H1 (cell line): ENCODE results near the gene SPEF2. TPM values are rescaled to one million over a fixed set of nuclear protein-coding genes. Genes with fewer than 3 reads are reported as not detected.

ENCODE experiments used
- CTCF ChIA-PET: fragments of 300-600 bp; sonication (Branson Sonifier 250); formaldehyde crosslinking; loops from one replicate; lab custom pipeline; 2021; ENCODE audit not compliant: partially characterized antibody; lab: Charles Lee
- POLR2A ChIA-PET: fragments of 300-600 bp; sonication (Branson Sonifier 250); formaldehyde crosslinking; loops from one replicate; lab custom pipeline; 2021; ENCODE audit warnings: inconsistent platforms; ENCODE audit not compliant: partially characterized antibody; lab: Charles Lee
- DNase-seq, 2 experiments: peaks; one replicate each; pipeline versions ENCODE4 v3.0.0 to v3.0.0-alpha.2; 2010 to 2022; ENCODE audit warnings: low spot score in 2 of 2, low read depth in 1 of 2, mixed read lengths in 1 of 2
- FAIRE-seq: peaks from 2 replicates; lab custom pipeline; 2011; peaks lifted over from hg19 to GRCh38; lab: Jason Lieb, UNC
- H2AFZ ChIP-seq: 2 replicates; pipeline ENCODE4 v1.8.1; 2012; ENCODE audit warnings: low read length, inconsistent platforms
- H2AK5ac ChIP-seq: 2 replicates; pipeline ENCODE4 v1.6.1; 2013; ENCODE audit warnings: low read depth, low read length
- H2BK120ac ChIP-seq: replicated peaks from 2 replicates; pipeline ENCODE3; 2013; ENCODE audit warnings: low read depth, low read length, inconsistent platforms
- H2BK12ac ChIP-seq: 2 replicates; pipeline ENCODE4 v1.6.1; 2013; ENCODE audit warnings: low read depth, low read length
- H2BK15ac ChIP-seq: 2 replicates; pipeline ENCODE4 v1.6.1; 2013; ENCODE audit warnings: low read length
- H2BK20ac ChIP-seq: 2 replicates; pipeline ENCODE4 v1.6.1; 2013; ENCODE audit warnings: low read length
- H2BK5ac ChIP-seq: 2 replicates; pipeline ENCODE4 v1.6.1; 2013; ENCODE audit warnings: low read depth, low read length
- H3K14ac ChIP-seq: 2 replicates; pipeline ENCODE4 v1.6.1; 2013; ENCODE audit warnings: inconsistent platforms; ENCODE audit not compliant: insufficient read length
- H3K18ac ChIP-seq: 2 replicates; pipeline ENCODE4 v1.6.1; 2013; ENCODE audit warnings: low read length; ENCODE audit errors: extremely low read depth
- H3K23ac ChIP-seq: 2 replicates; pipeline ENCODE4 v1.6.1; 2013; ENCODE audit warnings: inconsistent platforms; ENCODE audit not compliant: insufficient read length
- H3K23me2 ChIP-seq: 2 replicates; pipeline ENCODE4 v1.6.1; 2013; ENCODE audit warnings: low read depth, low read length
- H3K27ac ChIP-seq: 2 replicates; pipeline ENCODE4 v1.6.1; 2011; ENCODE audit warnings: low read depth, low read length, inconsistent platforms
- H3K27me3 ChIP-seq, 4 experiments: replicated peaks in 1 of 4; 1 replicate in 1 of 4; 2 replicates in 3 of 4; pipeline versions ENCODE4 v1.6.1 to v1.8.1; 2011 to 2013; ENCODE audit warnings: low read length in 3 of 4, mild to moderate bottlenecking in 3 of 4, inconsistent platforms in 2 of 4, mixed read lengths in 2 of 4, moderate library complexity in 1 of 4; ENCODE audit not compliant: control insufficient read depth in 3 of 4, insufficient read depth in 3 of 4; ENCODE audit errors: extremely low read depth in 1 of 4
- H3K36me3 ChIP-seq, 4 experiments: 2 replicates each; pipeline versions ENCODE4 v1.6.1 to v1.8.1; 2011 to 2013; ENCODE audit warnings: mild to moderate bottlenecking in 4 of 4, low read length in 3 of 4, moderate library complexity in 2 of 4, control low read depth in 1 of 4, inconsistent platforms in 1 of 4; ENCODE audit not compliant: insufficient read depth in 4 of 4, control insufficient read depth in 2 of 4
- H3K4ac ChIP-seq: replicated peaks from 2 replicates; pipeline ENCODE3; 2013; ENCODE audit warnings: low read length, low read depth, mixed read lengths, inconsistent platforms; ENCODE audit not compliant: insufficient read length
- H3K4me1 ChIP-seq, 4 experiments: replicated peaks in 1 of 4; 1 replicate in 1 of 4; 2 replicates in 3 of 4; pipeline versions ENCODE4 v1.6.1 to v1.8.1; 2011 to 2013; ENCODE audit warnings: low read length in 3 of 4, inconsistent platforms in 2 of 4, mixed read lengths in 1 of 4; ENCODE audit not compliant: insufficient read depth in 4 of 4, control insufficient read depth in 3 of 4
- H3K4me2 ChIP-seq, 2 experiments: 2 replicates each; pipeline versions ENCODE4 v1.6.1 to v1.8.1; 2011 to 2013; ENCODE audit warnings: low read depth in 2 of 2, low read length in 2 of 2, control low read depth in 1 of 2, inconsistent platforms in 1 of 2, mild to moderate bottlenecking in 1 of 2; ENCODE audit not compliant: insufficient read depth in 1 of 2
- H3K4me3 ChIP-seq, 4 experiments: fragments of 200-600, 300-600 bp in 1 of 4; sonication (generic), shearing (Covaris generic), sonication (Bioruptor Twin) in 1 of 4; 2 replicates each; pipeline versions ENCODE4 v1.5.1 to v1.8.1; 2011 to 2016; ENCODE audit warnings: low read length in 4 of 4, low read depth in 3 of 4, control low read depth in 2 of 4, inconsistent platforms in 2 of 4, mild to moderate bottlenecking in 2 of 4, mixed read lengths in 1 of 4, moderate library complexity in 1 of 4; ENCODE audit not compliant: insufficient read depth in 2 of 4; ENCODE audit errors: extremely low read depth in 1 of 4
- H3K56ac ChIP-seq: replicated peaks from 2 replicates; pipeline ENCODE3; 2013; ENCODE audit warnings: low read depth, mild to moderate bottlenecking, mixed read lengths, low read length, inconsistent platforms; ENCODE audit not compliant: insufficient read length
- H3K79me1 ChIP-seq: 2 replicates; pipeline ENCODE4 v1.6.1; 2013; ENCODE audit warnings: low read depth, low read length, control low read depth
- H3K79me2 ChIP-seq, 2 experiments: 2 replicates each; pipeline versions ENCODE4 v1.6.1 to v1.8.1; 2012 to 2013; ENCODE audit warnings: low read length in 2 of 2, mild to moderate bottlenecking in 2 of 2, inconsistent platforms in 1 of 2; ENCODE audit not compliant: insufficient read depth in 2 of 2, control insufficient read depth in 1 of 2
- H3K9ac ChIP-seq, 4 experiments: replicated peaks in 1 of 4; 1 replicate in 1 of 4; 2 replicates in 3 of 4; pipeline versions ENCODE4 v1.6.1 to v1.8.1; 2011 to 2013; ENCODE audit warnings: low read depth in 3 of 4, low read length in 3 of 4, control low read depth in 2 of 4, mild to moderate bottlenecking in 2 of 4, moderate library complexity in 2 of 4, inconsistent platforms in 1 of 4; ENCODE audit errors: extremely low read depth in 1 of 4
- H3K9me3 ChIP-seq, 2 experiments: 2 replicates each; pipeline versions ENCODE4 v1.6.1 to v1.8.1; 2012 to 2013; ENCODE audit warnings: mild to moderate bottlenecking in 2 of 2, moderate library complexity in 2 of 2, control low read depth in 1 of 2, inconsistent platforms in 1 of 2, low read depth in 1 of 2, low read length in 1 of 2, mixed read lengths in 1 of 2; ENCODE audit not compliant: insufficient read depth in 2 of 2
- H4K20me1 ChIP-seq, 2 experiments: replicated peaks in 1 of 2; 2 replicates each; pipeline versions ENCODE3 to v1.8.1; 2011 to 2013; ENCODE audit warnings: inconsistent platforms in 2 of 2, low read length in 2 of 2, mild to moderate bottlenecking in 1 of 2; ENCODE audit not compliant: insufficient read depth in 2 of 2, control insufficient read depth in 1 of 2
- H4K5ac ChIP-seq: 2 replicates; pipeline ENCODE4 v1.6.1; 2013; ENCODE audit warnings: low read length, low read depth, mixed read lengths, inconsistent platforms; ENCODE audit not compliant: insufficient read length
- H4K8ac ChIP-seq: 2 replicates; pipeline ENCODE4 v1.8.0; 2013; ENCODE audit warnings: mild to moderate bottlenecking, moderate library complexity, low read length, inconsistent platforms; ENCODE audit not compliant: insufficient read depth; ENCODE audit errors: extremely low read depth
- H4K91ac ChIP-seq: replicated peaks from 2 replicates; pipeline ENCODE3; 2013; ENCODE audit warnings: low read length, mixed read lengths, inconsistent platforms; ENCODE audit not compliant: insufficient read length
- ATF2 ChIP-seq: IDR thresholded peaks from 2 replicates; pipeline ENCODE4 v1.6.1; 2012; ENCODE audit warnings: low read length, inconsistent platforms
- HDAC2 ChIP-seq, 2 experiments: fragments of 300-600 bp in 1 of 2; sonication (generic) in 1 of 2; IDR thresholded peaks; 2 replicates each; pipeline ENCODE4 v1.6.1; 2011 to 2012; ENCODE audit warnings: low read depth in 2 of 2, low read length in 2 of 2, mild to moderate bottlenecking in 2 of 2, moderate library complexity in 2 of 2, borderline replicate concordance in 1 of 2, inconsistent platforms in 1 of 2
- JUND ChIP-seq: IDR thresholded peaks from 2 replicates; pipeline ENCODE4 v1.6.1; 2011; ENCODE audit warnings: mild to moderate bottlenecking, improper control_type of control experiment, low read length
- POLR2AphosphoS5 ChIP-seq: IDR thresholded peaks from 2 replicates; pipeline ENCODE4 v1.6.1; 2011; ENCODE audit warnings: low read depth, low read length
- RAD21 ChIP-seq, 2 experiments: IDR thresholded peaks in 1 of 2; conservative IDR thresholded peaks in 1 of 2; 2 replicates each; pipeline ENCODE4 v1.6.1; 2011; ENCODE audit warnings: low read depth in 2 of 2, low read length in 2 of 2, improper control_type of control experiment in 1 of 2, inconsistent platforms in 1 of 2, mild to moderate bottlenecking in 1 of 2, moderate library complexity in 1 of 2
- RNF2 ChIP-seq: fragments of 200-900, 300-1000 bp; sonication (generic); IDR thresholded peaks from 2 replicates; pipeline ENCODE4 v1.7.1; 2016; ENCODE audit warnings: borderline replicate concordance, low read depth, mild to moderate bottlenecking, antibody characterized with exemption, low read length; ENCODE audit not compliant: poor library complexity, severe bottlenecking; ENCODE audit errors: missing control alignments
- SRF ChIP-seq: IDR thresholded peaks from 2 replicates; pipeline ENCODE4 v1.6.1; 2011; ENCODE audit warnings: mild to moderate bottlenecking, low read depth, low read length, moderate library complexity
- TEAD4 ChIP-seq: IDR thresholded peaks from 2 replicates; pipeline ENCODE4 v1.6.1; 2012; ENCODE audit warnings: low read depth, low read length, inconsistent platforms, mixed read lengths
- polyA plus RNA-seq, 7 experiments: library from polyadenylated mRNA; depleted of rRNA in 3 of 7; stranded (reverse) in 5 of 7; unstranded in 2 of 7; fragments of >200 nt in 5 of 7; fragments of 200-250 nt in 2 of 7; gene quantifications; 1 replicate in 5 of 7; 2 replicates in 1 of 7; 4 replicates in 1 of 7; pipeline versions ENCODE4 v1.2.1 to v1.2.3, GENCODE V29; 2011 to 2013; ENCODE audit warnings: missing spikeins in 2 of 7, mixed read lengths in 2 of 7
- total RNA-seq: library from RNA; stranded (reverse); fragmentation: NEBNext Ultra II Directional; extraction: Animal tissue kit (Norgen Biotek cat#: 25700); gene quantifications from 2 replicates; pipeline ENCODE4 v1.2.1, GENCODE V29; 2021

The SPEF2 gene
- total and polyA plus RNA-seq, 2 of the 8 experiments (the other 6 are each of a cell fraction or from before 2014, with no cell fraction given) = 0.14 to 0.73 TPM

- no peaks in the 10 kb centered on the region for H3K79me2 ChIP-seq
- no peak overlapping the region for H3K18ac ChIP-seq
- ChIA-PET POLR2A (no interaction called here), CTCF (no interaction called here)
- no peak overlapping the region for H4K5ac ChIP-seq
- no peak overlapping the region for H4K91ac ChIP-seq
- H2AFZ ChIP-seq = no peak overlapping the region
- FAIRE-seq (no peak), DNase-seq (no peak)
- H3K27ac ChIP-seq = no peak overlapping the region
- no peaks in the 10 kb centered on the region for H3K27me3 ChIP-seq
- H3K4me3 ChIP-seq = no peak overlapping the region
- H3K36me3 ChIP-seq = no peaks in the 10 kb centered on the region
- H3K56ac ChIP-seq = no peak overlapping the region
- H2BK120ac ChIP-seq = no peak overlapping the region
- H3K14ac ChIP-seq = no peak overlapping the region
- no peak overlapping the region for H3K23ac ChIP-seq
- no peaks in the 10 kb centered on the region for H3K4me1 ChIP-seq
- H4K8ac ChIP-seq = no peak overlapping the region
- no peak overlapping the region for H2BK12ac ChIP-seq
- no peak overlapping the region for H2BK5ac ChIP-seq
- no peak overlapping the region for H3K4ac ChIP-seq
- no peaks in the 10 kb centered on the region for H3K9me3 ChIP-seq
- no peak overlapping the region for H3K4me2 ChIP-seq
- H2AK5ac ChIP-seq = no peak overlapping the region
- H2BK20ac ChIP-seq = no peak overlapping the region
- no peaks in the 10 kb centered on the region for H3K79me1 ChIP-seq
- H4K20me1 ChIP-seq = no peaks in the 10 kb centered on the region
- H3K23me2 ChIP-seq = no peaks in the 10 kb centered on the region
- no peak overlapping the region for H3K9ac ChIP-seq
- H2BK15ac ChIP-seq = no peak overlapping the region
- TF ChIP-seq RAD21 (IDR thresholded peaks at IDR 0.05 in 1 of 2, conservative IDR thresholded peaks at IDR 0.05 in 1 of 2; ENCODE audit: low read depth in 2 of 2, low read length in 2 of 2) = no peak
- no peak for TF ChIP-seq TEAD4
- TF ChIP-seq POLR2AphosphoS5 = no peak
- no peak for TF ChIP-seq SRF
- TF ChIP-seq RNF2 = no peak
- no peak for TF ChIP-seq ATF2
- TF ChIP-seq HDAC2 (IDR thresholded peaks at IDR 0.05; ENCODE audit: borderline replicate concordance in 1 of 2, low read depth in 2 of 2, low read length in 2 of 2) = no peak
- TF ChIP-seq JUND = no peak
These were observed 118.6 kb downstream of the SPEF2 start for GRCh38 chr5:35736280-35736679.
